Brain microvascular endothelial cell (primary cell): ENCODE data around the gene GPR89A.
"Not testable (repeated sequence)": the region's sequence is repeated elsewhere in the genome, so short reads cannot be mapped to it uniquely, and the experiment has no call there.

Experiments used
- DNase-seq: peaks from one replicate; pipeline ENCODE4 v3.0.0-alpha.2; 2020
- H3K27ac ChIP-seq: fragments of 250-450 bp; sonication (Bioruptor Pico); 2 replicates; pipeline ENCODE4 v1.5.1; 2020; ENCODE audit warnings: mild to moderate bottlenecking, moderate library complexity
- H3K27me3 ChIP-seq: fragments of 250-450 bp; sonication (Bioruptor Pico); replicated peaks from 2 replicates; pipeline ENCODE4 v1.5.1; 2020; ENCODE audit warnings: mild to moderate bottlenecking
- H3K36me3 ChIP-seq: fragments of 250-450 bp; sonication (Bioruptor Pico); replicated peaks from 2 replicates; pipeline ENCODE4 v1.5.1; 2020; ENCODE audit warnings: mild to moderate bottlenecking
- H3K4me3 ChIP-seq: 2 replicates; pipeline ENCODE4 v1.5.1; 2011; ENCODE audit warnings: low read depth, mild to moderate bottlenecking, control low read depth, low read length, moderate library complexity
- CTCF ChIP-seq: IDR thresholded peaks from 2 replicates; pipeline ENCODE4 v1.5.1; 2011; ENCODE audit warnings: low read depth, mild to moderate bottlenecking, moderate library complexity, low read length, control low read depth, inconsistent platforms; ENCODE audit errors: missing control alignments
- in situ Hi-C: cut with HindIII; loops from 2 replicates; pipeline ENCODE4 v1.10.0; 2017; ENCODE audit warnings: low sequenced_read_pairs, low pct_ligation_motif_present

GPR89A gene

GRCh38 chr1:145716641-145717345, 109.0 kb downstream of the GPR89A start:
- TF ChIP-seq CTCF = no peak
- Histone ChIP-seq H3K36me3 (no peaks in the 10 kb centered on the region), H3K27ac (no peak overlapping the region), H3K27me3 (no peaks in the 10 kb centered on the region), H3K4me3 (no peak overlapping the region)
- no peak for DNase-seq
- in situ Hi-C loops = no loop called here

GRCh38 chr1:145717833-145718232, 110.0 kb downstream of the GPR89A start:
- Histone ChIP-seq H3K36me3 (no peaks in the 10 kb centered on the region), H3K27me3 (no peaks in the 10 kb centered on the region), H3K4me3 (no peak overlapping the region), H3K27ac (no peak overlapping the region)
- no peak for DNase-seq
- in situ Hi-C loops = no loop called here
- no peak for TF ChIP-seq CTCF

GRCh38 chr1:145718465-145718864, 110.7 kb downstream of the GPR89A start:
- H3K36me3 ChIP-seq, H3K27me3 ChIP-seq, H3K27ac ChIP-seq, H3K4me3 ChIP-seq, in situ Hi-C loops, DNase-seq: not testable (repeated sequence)

DNA sequence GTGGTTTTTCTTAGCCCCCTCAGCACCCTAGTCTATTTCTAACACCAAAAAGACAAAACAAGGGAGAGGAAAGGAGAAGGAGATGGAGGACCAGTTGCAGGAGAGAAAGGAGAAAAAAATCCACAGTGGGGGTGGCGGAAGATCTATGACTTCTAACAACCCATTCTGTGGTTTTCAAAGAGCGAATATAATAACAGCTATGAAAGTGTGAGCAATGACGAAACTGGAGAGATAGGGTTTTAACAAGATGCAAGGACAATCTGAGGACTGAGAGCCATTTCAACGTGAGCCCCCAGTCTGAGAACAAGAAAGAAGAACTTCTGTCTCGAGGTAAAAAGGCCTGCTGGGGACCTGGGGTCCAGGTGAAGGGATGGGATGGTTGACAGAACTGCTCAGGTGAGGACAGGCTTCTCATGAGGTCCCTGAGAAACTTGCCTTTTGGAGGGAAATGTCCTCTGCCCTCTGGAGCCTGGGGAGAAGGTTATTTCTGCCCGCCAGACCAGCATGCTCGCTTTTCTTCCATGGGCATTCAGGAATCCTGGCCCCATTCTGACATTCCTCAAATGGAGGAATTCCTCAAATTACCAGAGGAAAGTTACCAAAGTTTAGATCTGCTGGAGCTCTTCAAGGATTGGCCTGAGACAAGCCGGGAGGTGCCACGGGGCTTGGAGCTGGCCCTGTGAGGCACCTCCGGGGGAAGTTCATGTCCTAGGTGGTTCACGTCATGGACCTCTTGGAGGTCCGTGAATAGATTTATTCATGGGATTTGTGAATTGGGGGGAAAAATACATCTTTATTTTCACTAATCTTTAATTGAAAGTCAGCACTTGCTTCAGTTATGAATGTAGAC, 111.7 kb downstream of the GPR89A start, which contains the start of gene CD160:
TSS of gene CD160 (plus strand) at position 270 of the 850 bp plus-strand sequence. CDS start 8,829 bp downstream, outside the sequence.
- TF ChIP-seq CTCF = no peak
- no peak for DNase-seq
- no peak within 1 kb of the TSS for H3K4me3 ChIP-seq
- H3K27ac ChIP-seq = no peak within 1 kb of the TSS
- H3K27me3 ChIP-seq = no peaks in the 10 kb centered on the region
- in situ Hi-C loops = no loop called here
- H3K36me3 ChIP-seq = no peaks in the 10 kb centered on the region
